K562 (cell line): Measurements from ENCODE around the gene SIGLEC7. TPM values are rescaled to one million over a fixed set of nuclear protein-coding genes. Genes with fewer than 3 reads are reported as not detected.

Source experiments
- ASH1L ChIP-seq: fragments of 450-650 bp; IDR thresholded peaks from 2 replicates; pipeline ENCODE4 v1.6.1; 2018; ENCODE audit warnings: borderline replicate concordance, mild to moderate bottlenecking, low read depth; ENCODE audit not compliant: partially characterized antibody
- CBFA2T2 ChIP-seq: fragments of 450-650 bp; conservative IDR thresholded peaks from 2 replicates; pipeline ENCODE4 v1.6.1; 2017; ENCODE audit warnings: mild to moderate bottlenecking
- CHCHD3 ChIP-seq: fragments of 250-450 bp; sonication (Bioruptor Pico); IDR thresholded peaks from 2 replicates; pipeline ENCODE4 v2.1.2; 2022; ENCODE audit warnings: mild to moderate bottlenecking
- CHD2 ChIP-seq: IDR thresholded peaks from 2 replicates; pipeline ENCODE4 v1.6.1; 2011; ENCODE audit warnings: low read depth, low read length
- CREB5 ChIP-seq: fragments of 250-450 bp; sonication (Bioruptor Pico); IDR thresholded peaks from 2 replicates; pipeline ENCODE4 v1.5.0; 2020; ENCODE audit warnings: mild to moderate bottlenecking
- E4F1 ChIP-seq: fragments of 250-450 bp; sonication (Bioruptor Pico); IDR thresholded peaks from 2 replicates; pipeline ENCODE4 v1.5.0; 2021; ENCODE audit warnings: mild to moderate bottlenecking, borderline replicate concordance
- FUS ChIP-seq: fragments of 200-400 bp; formaldehyde crosslinking; optimal IDR thresholded peaks from 2 replicates; pipeline ENCODE3; 2017; ENCODE audit warnings: low read depth, low read length
- GTF2B ChIP-seq: IDR thresholded peaks from 2 replicates; pipeline ENCODE4 v1.6.1; 2011; ENCODE audit not compliant: insufficient read length; ENCODE audit errors: extremely low read depth
- HNRNPLL ChIP-seq: fragments of 200-400 bp; formaldehyde crosslinking; IDR thresholded peaks from 2 replicates; pipeline ENCODE4 v1.6.1; 2017; ENCODE audit warnings: low read length, low read depth, mild to moderate bottlenecking; ENCODE audit not compliant: poor library complexity, severe bottlenecking
- MAZ ChIP-seq, 2 experiments: fragments of 450-650 bp in 1 of 2; sonication (generic) in 1 of 2; formaldehyde crosslinking; IDR thresholded peaks in 1 of 2; conservative IDR thresholded peaks in 1 of 2; 2 replicates each; pipeline versions ENCODE4 v1.4.0 to v1.5.0; 2020; ENCODE audit warnings: mild to moderate bottlenecking in 1 of 2, missing genetic modification reagents in 1 of 2
- MED1 ChIP-seq: sonication (generic); formaldehyde crosslinking; IDR thresholded peaks from 2 replicates; pipeline ENCODE4 v1.8.1; 2023; ENCODE audit warnings: missing genetic modification reagents, borderline replicate concordance
- MYC ChIP-seq, 2 experiments: fragments of 250-450 bp in 1 of 2; sonication (Bioruptor Pico) in 1 of 2; IDR thresholded peaks; 2 replicates each; pipeline versions ENCODE4 v1.5.1 to v1.6.1; 2012 to 2021; ENCODE audit warnings: low read depth in 2 of 2, borderline replicate concordance in 1 of 2, improper control_type of control experiment in 1 of 2, low read length in 1 of 2, mild to moderate bottlenecking in 1 of 2, moderate library complexity in 1 of 2
- NFE2L1 ChIP-seq: fragments of 450-650 bp; IDR thresholded peaks from 2 replicates; pipeline ENCODE4 v1.6.1; 2016; ENCODE audit warnings: missing genetic modification characterization, low read depth, mild to moderate bottlenecking, missing compliant biosample characterization, moderate library complexity, borderline replicate concordance
- PTBP1 ChIP-seq: fragments of 200-400 bp; formaldehyde crosslinking; IDR thresholded peaks from 2 replicates; pipeline ENCODE4 v1.6.1; 2017; ENCODE audit warnings: low read depth, low read length
- RFX1 ChIP-seq: fragments of 450-650 bp; IDR thresholded peaks from 2 replicates; pipeline ENCODE4 v1.6.1; 2016; ENCODE audit warnings: mild to moderate bottlenecking, moderate library complexity
- RFX5 ChIP-seq: IDR thresholded peaks from 2 replicates; pipeline ENCODE4 v1.6.1; 2011; ENCODE audit warnings: low read depth, mild to moderate bottlenecking, improper control_type of control experiment, low read length
- TRIM25 ChIP-seq: fragments of 450-650 bp; IDR thresholded peaks from 2 replicates; pipeline ENCODE4 v1.7.0; 2016; ENCODE audit warnings: borderline replicate concordance
- ZFP36 ChIP-seq: fragments of 150-350 bp; IDR thresholded peaks from 2 replicates; pipeline ENCODE4 v1.6.1; 2018; ENCODE audit warnings: low read length, low read depth; ENCODE audit not compliant: partially characterized antibody
- ZNF583 ChIP-seq: fragments of 250-450 bp; sonication (Bioruptor Pico); IDR thresholded peaks from 2 replicates; pipeline ENCODE4 v1.4.0; 2020
- ZNF76 ChIP-seq: fragments of 250-450 bp; sonication (Bioruptor Pico); IDR thresholded peaks from 2 replicates; pipeline ENCODE4 v1.4.0; 2020; ENCODE audit warnings: mild to moderate bottlenecking, moderate library complexity, borderline replicate concordance
- ZNF785 ChIP-seq: fragments of 250-450 bp; sonication (Bioruptor Pico); IDR thresholded peaks from 2 replicates; pipeline ENCODE4 v1.4.0; 2020; ENCODE audit warnings: mild to moderate bottlenecking
- polyA plus RNA-seq, 8 experiments: library from polyadenylated mRNA; depleted of rRNA in 4 of 8; stranded (reverse) in 5 of 8; unstranded in 3 of 8; fragments of >200 nt; fragmentation: Nextera tagmentation in 2 of 8; fragmentation: Illumina TruSeq in 1 of 8; extraction: Ambion mirVana in 2 of 8; extraction: Trizol in 1 of 8; gene quantifications; 2 replicates each; pipeline versions ENCODE4 v1.2.1 to v1.2.3, GENCODE V29; 2011 to 2014; ENCODE audit warnings: inconsistent platforms in 1 of 8, missing spikeins in 1 of 8
- total RNA-seq, 7 experiments: library from RNA; depleted of rRNA in 6 of 7; stranded (reverse); fragments of >200 nt in 6 of 7; fragmentation: Illumina TruSeq in 2 of 7; extraction: Trizol in 2 of 7; gene quantifications; 2 replicates each; pipeline versions ENCODE4 v1.2.1 to v1.2.3, GENCODE V29; 2011 to 2021; ENCODE audit warnings: low replicate concordance in 1 of 7

SIGLEC7 gene
- total and polyA plus RNA-seq, 9 of the 15 experiments (the other 6 are each of a cell fraction or from before 2014, with no cell fraction given) = 0.10 to 0.12 TPM; not detected in 7

- TF ChIP-seq E4F1 (CRISPR knock-in tag) = no peak
- no peak for TF ChIP-seq ZNF76 (CRISPR knock-in tag)
- TF ChIP-seq CBFA2T2 = peak; percentile 78
- TF ChIP-seq MYC (IDR thresholded peaks at IDR 0.05; ENCODE audit: low read depth, low read length) = no peak
- TF ChIP-seq MYC (CRISPR knock-in tag; IDR thresholded peaks at IDR 0.05; ENCODE audit: borderline replicate concordance, low read depth) = no peak
- TF ChIP-seq NFE2L1 = no peak
- TF ChIP-seq RFX5 = no peak
- TF ChIP-seq ZFP36 = peak; percentile 95
- no peak for TF ChIP-seq CREB5 (CRISPR knock-in tag)
- no peak for TF ChIP-seq ZNF583 (CRISPR knock-in tag)
- no peak for TF ChIP-seq MED1 (CRISPR knock-in tag)
- 0 out of 4 replicates have a peak, but pooled peaks of 1 of the 2 experiments have one; percentile 21 for TF ChIP-seq MAZ (CRISPR knock-in tag; conservative IDR thresholded peaks at IDR 0.05 in 1 of 2, IDR thresholded peaks at IDR 0.05 in 1 of 2)
- TF ChIP-seq CHD2 = no peak
- no peak for TF ChIP-seq PTBP1
- no peak for TF ChIP-seq ZNF785
- peak; percentile 15 for TF ChIP-seq HNRNPLL
- TF ChIP-seq ASH1L = no peak
- TF ChIP-seq CHCHD3 = no peak
- no peak for TF ChIP-seq RFX1
- TF ChIP-seq FUS = no peak
- TF ChIP-seq GTF2B = no peak
- no peak for TF ChIP-seq TRIM25
Measured at GRCh38 chr19:51187395-51188226, 45.5 kb downstream of the SIGLEC7 start (continued).
